Skeletal muscle satellite cell (primary cell): ENCODE data around the gene MTAP.
"Not testable (repeated sequence)": the region's sequence is repeated elsewhere in the genome, so short reads cannot be mapped to it uniquely, and the experiment has no call there.

ENCODE experiments used
- H3K27me3 ChIP-seq: 2 replicates; pipeline ENCODE4 v1.7.0; 2013; ENCODE audit warnings: low read length; ENCODE audit not compliant: control insufficient read depth, insufficient read depth
- H3K36me3 ChIP-seq: 2 replicates; pipeline ENCODE4 v1.7.0; 2013; ENCODE audit warnings: mild to moderate bottlenecking, control low read depth, low read length; ENCODE audit not compliant: insufficient read depth
- H3K4me1 ChIP-seq: 2 replicates; pipeline ENCODE4 v1.7.0; 2013; ENCODE audit warnings: low read length; ENCODE audit not compliant: control insufficient read depth, insufficient read depth
- H3K4me2 ChIP-seq: 2 replicates; pipeline ENCODE4 v1.7.0; 2013; ENCODE audit warnings: mild to moderate bottlenecking, low read length
- H3K4me3 ChIP-seq: 2 replicates; pipeline ENCODE4 v1.7.0; 2013; ENCODE audit warnings: low read length
- H3K9ac ChIP-seq: 2 replicates; pipeline ENCODE4 v1.7.0; 2013; ENCODE audit warnings: mild to moderate bottlenecking, low read depth, low read length, moderate library complexity
- H3K9me3 ChIP-seq: replicated peaks from 2 replicates; pipeline ENCODE4 v1.7.0; 2013; ENCODE audit warnings: mild to moderate bottlenecking, control low read depth, low read length

Gene MTAP

GRCh38 chr9:21923694-21924093 lies 121.3 kb downstream of the MTAP start:
- Histone ChIP-seq H3K4me3 (no peak overlapping the region), H3K4me2 (no peak overlapping the region), H3K9me3 (no peaks in the 10 kb centered on the region), H3K27me3 (no peaks in the 10 kb centered on the region), H3K4me1 (peaks cover 11% of the 10 kb centered on the region), H3K9ac (no peak overlapping the region), H3K36me3 (no peaks in the 10 kb centered on the region)

- H3K27me3 ChIP-seq: no peaks in the 10 kb centered on the region
- peaks cover 11% of the 10 kb centered on the region for H3K4me1 ChIP-seq
- no peak overlapping the region for H3K4me3 ChIP-seq
- H3K4me2 ChIP-seq: no peak overlapping the region
- no peak overlapping the region for H3K9ac ChIP-seq
- H3K9me3 ChIP-seq: no peaks in the 10 kb centered on the region
- H3K36me3 ChIP-seq: no peaks in the 10 kb centered on the region
These were observed 125.3 kb downstream of the MTAP start for GRCh38 chr9:21927752-21928151.

- Histone ChIP-seq H3K9me3 (no peaks in the 10 kb centered on the region), H3K4me2 (no peak overlapping the region), H3K36me3 (no peaks in the 10 kb centered on the region), H3K4me3 (no peak overlapping the region), H3K27me3 (no peaks in the 10 kb centered on the region), H3K4me1 (peaks cover 14% of the 10 kb centered on the region), H3K9ac (no peak overlapping the region)
These were observed 129.0 kb downstream of the MTAP start for GRCh38 chr9:21931428-21931827.

GRCh38 chr9:21933281-21933680 lies 130.8 kb downstream of the MTAP start:
- Histone ChIP-seq H3K4me1 (peaks cover 14% of the 10 kb centered on the region), H3K4me2 (no peak overlapping the region), H3K4me3 (no peak overlapping the region), H3K9ac (no peak overlapping the region), H3K27me3 (no peaks in the 10 kb centered on the region), H3K36me3 (no peaks in the 10 kb centered on the region), H3K9me3 (no peaks in the 10 kb centered on the region)

- H3K4me1 ChIP-seq: peaks cover 14% of the 10 kb centered on the region
- H3K9ac ChIP-seq: no peak overlapping the region
- H3K36me3 ChIP-seq: no peaks in the 10 kb centered on the region
- H3K4me2 ChIP-seq: no peak overlapping the region
- H3K9me3 ChIP-seq: no peaks in the 10 kb centered on the region
- no peaks in the 10 kb centered on the region for H3K27me3 ChIP-seq
- H3K4me3 ChIP-seq: no peak overlapping the region
These were observed 131.4 kb downstream of the MTAP start for GRCh38 chr9:21933865-21934264.

- Histone ChIP-seq H3K4me2 (no peak overlapping the region), H3K9ac (no peak overlapping the region), H3K4me1 (peaks cover 14% of the 10 kb centered on the region), H3K9me3 (no peaks in the 10 kb centered on the region), H3K27me3 (no peaks in the 10 kb centered on the region), H3K36me3 (no peaks in the 10 kb centered on the region), H3K4me3 (no peak overlapping the region)
These were observed 133.2 kb downstream of the MTAP start for GRCh38 chr9:21935631-21936030.

GRCh38 chr9:21936161-21936560 lies 133.7 kb downstream of the MTAP start:
- no peak overlapping the region for H3K4me2 ChIP-seq
- no peak overlapping the region for H3K9ac ChIP-seq
- no peak overlapping the region for H3K4me3 ChIP-seq

GRCh38 chr9:21941337-21941995 lies 139.0 kb downstream of the MTAP start:
- H3K4me1 ChIP-seq: no peaks in the 10 kb centered on the region
- peaks cover 4% of the 10 kb centered on the region for H3K27me3 ChIP-seq
- no peaks in the 10 kb centered on the region for H3K9me3 ChIP-seq
- H3K4me3 ChIP-seq: no peak overlapping the region
- no peaks in the 10 kb centered on the region for H3K36me3 ChIP-seq
- H3K4me2 ChIP-seq: no peak overlapping the region
- no peak overlapping the region for H3K9ac ChIP-seq

More at GRCh38 chr9:21936161-21936560, 133.7 kb downstream of the MTAP start:
- Histone ChIP-seq H3K36me3 (no peaks in the 10 kb centered on the region), H3K9me3 (no peaks in the 10 kb centered on the region), H3K4me1 (peaks cover 11% of the 10 kb centered on the region), H3K27me3 (no peaks in the 10 kb centered on the region)

GRCh38 chr9:21943464-21943863 lies 141.0 kb downstream of the MTAP start:
- no peaks in the 10 kb centered on the region for H3K36me3 ChIP-seq
- H3K4me1 ChIP-seq: no peaks in the 10 kb centered on the region
- H3K9ac ChIP-seq: no peak overlapping the region
- no peak overlapping the region for H3K4me2 ChIP-seq
- H3K27me3 ChIP-seq: peaks cover 4% of the 10 kb centered on the region
- H3K4me3 ChIP-seq: no peak overlapping the region
- H3K9me3 ChIP-seq: no peaks in the 10 kb centered on the region

- H3K4me3 ChIP-seq: no peak overlapping the region
- H3K9me3 ChIP-seq: no peaks in the 10 kb centered on the region
- no peaks in the 10 kb centered on the region for H3K4me1 ChIP-seq
- H3K36me3 ChIP-seq: no peaks in the 10 kb centered on the region
- H3K9ac ChIP-seq: no peak overlapping the region
- no peak overlapping the region for H3K4me2 ChIP-seq
- H3K27me3 ChIP-seq: peaks cover 4% of the 10 kb centered on the region
These were observed 143.2 kb downstream of the MTAP start for GRCh38 chr9:21945606-21946005.

GRCh38 chr9:21958833-21959232 lies 156.4 kb downstream of the MTAP start:
- H3K36me3 ChIP-seq: no peaks in the 10 kb centered on the region
- no peaks in the 10 kb centered on the region for H3K27me3 ChIP-seq
- H3K9me3 ChIP-seq: no peaks in the 10 kb centered on the region
- H3K9ac ChIP-seq: no peak overlapping the region
- H3K4me3 ChIP-seq: no peak overlapping the region
- no peak overlapping the region for H3K4me2 ChIP-seq
- no peaks in the 10 kb centered on the region for H3K4me1 ChIP-seq

- H3K4me1 ChIP-seq, H3K4me3 ChIP-seq, H3K9me3 ChIP-seq, H3K9ac ChIP-seq, H3K27me3 ChIP-seq, H3K4me2 ChIP-seq, H3K36me3 ChIP-seq: not testable (repeated sequence)
These were observed 156.8 kb downstream of the MTAP start for GRCh38 chr9:21959268-21959667.
